DND-41 (cell line): Measurements from ENCODE around the gene SMPX.

Source experiments
- EZH2 ChIP-seq: IDR thresholded peaks from 3 replicates; pipeline ENCODE4 v1.6.1; 2012; ENCODE audit warnings: borderline replicate concordance, low read depth, mild to moderate bottlenecking, moderate library complexity, low read length, inconsistent platforms; ENCODE audit not compliant: severe bottlenecking
- TF ChIP-seq, protein P1 (sequence below): IDR thresholded peaks from 2 replicates; pipeline ENCODE4 v1.5.1; 2012; ENCODE audit warnings: borderline replicate concordance, low read length, moderate library complexity, mild to moderate bottlenecking; ENCODE audit not compliant: poor library complexity, severe bottlenecking; ENCODE audit errors: extremely low read depth

DNA sequence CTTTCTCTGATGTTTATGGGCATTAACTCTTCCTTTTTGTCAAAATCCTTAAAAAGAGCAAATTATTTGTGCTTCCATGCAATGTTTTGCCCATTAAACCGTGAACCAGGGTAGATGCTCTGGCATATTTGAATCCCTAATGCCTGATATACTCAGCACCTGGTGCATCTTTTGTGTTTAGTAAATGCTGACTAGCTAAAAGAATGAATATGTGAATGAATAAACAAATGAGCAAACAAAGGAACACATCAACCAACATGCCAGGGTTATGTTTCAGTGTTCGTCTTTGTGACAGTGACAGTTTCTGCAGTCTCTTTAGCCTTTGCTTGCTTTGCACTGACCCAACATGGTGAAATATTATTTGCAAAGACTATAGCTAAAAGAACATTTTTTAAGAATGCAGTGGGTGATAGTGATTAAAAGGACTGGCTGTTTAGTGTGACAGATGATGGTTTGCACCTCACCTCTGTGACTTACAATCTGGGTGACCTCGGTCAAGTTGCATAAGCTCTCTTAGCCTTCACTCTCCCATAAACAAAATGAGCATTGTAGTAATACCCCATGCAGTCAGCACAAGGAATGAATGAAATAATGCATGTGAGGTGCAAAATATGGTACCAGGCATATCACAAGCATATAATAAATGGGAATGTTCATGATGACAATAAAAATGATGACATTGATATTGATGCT lies 29.5 kb downstream of the SMPX start:
- TF ChIP-seq, protein P1, sequence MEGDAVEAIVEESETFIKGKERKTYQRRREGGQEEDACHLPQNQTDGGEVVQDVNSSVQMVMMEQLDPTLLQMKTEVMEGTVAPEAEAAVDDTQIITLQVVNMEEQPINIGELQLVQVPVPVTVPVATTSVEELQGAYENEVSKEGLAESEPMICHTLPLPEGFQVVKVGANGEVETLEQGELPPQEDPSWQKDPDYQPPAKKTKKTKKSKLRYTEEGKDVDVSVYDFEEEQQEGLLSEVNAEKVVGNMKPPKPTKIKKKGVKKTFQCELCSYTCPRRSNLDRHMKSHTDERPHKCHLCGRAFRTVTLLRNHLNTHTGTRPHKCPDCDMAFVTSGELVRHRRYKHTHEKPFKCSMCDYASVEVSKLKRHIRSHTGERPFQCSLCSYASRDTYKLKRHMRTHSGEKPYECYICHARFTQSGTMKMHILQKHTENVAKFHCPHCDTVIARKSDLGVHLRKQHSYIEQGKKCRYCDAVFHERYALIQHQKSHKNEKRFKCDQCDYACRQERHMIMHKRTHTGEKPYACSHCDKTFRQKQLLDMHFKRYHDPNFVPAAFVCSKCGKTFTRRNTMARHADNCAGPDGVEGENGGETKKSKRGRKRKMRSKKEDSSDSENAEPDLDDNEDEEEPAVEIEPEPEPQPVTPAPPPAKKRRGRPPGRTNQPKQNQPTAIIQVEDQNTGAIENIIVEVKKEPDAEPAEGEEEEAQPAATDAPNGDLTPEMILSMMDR = no peak
- TF ChIP-seq EZH2 = no peak
